GM12873 (cell line): ENCODE data around the gene KHDC1L.

Experiments used
- CTCF ChIP-seq: IDR thresholded peaks from 2 replicates; pipeline ENCODE4 v1.5.1; 2012; ENCODE audit warnings: low read depth, mild to moderate bottlenecking, moderate library complexity, low read length, control low read depth; ENCODE audit not compliant: insufficient read depth; ENCODE audit errors: missing control alignments

KHDC1L gene

GRCh38 chr6:73200247-73200646 is 25.0 kb downstream of the KHDC1L start:
- TF ChIP-seq CTCF: no peak

DNA sequence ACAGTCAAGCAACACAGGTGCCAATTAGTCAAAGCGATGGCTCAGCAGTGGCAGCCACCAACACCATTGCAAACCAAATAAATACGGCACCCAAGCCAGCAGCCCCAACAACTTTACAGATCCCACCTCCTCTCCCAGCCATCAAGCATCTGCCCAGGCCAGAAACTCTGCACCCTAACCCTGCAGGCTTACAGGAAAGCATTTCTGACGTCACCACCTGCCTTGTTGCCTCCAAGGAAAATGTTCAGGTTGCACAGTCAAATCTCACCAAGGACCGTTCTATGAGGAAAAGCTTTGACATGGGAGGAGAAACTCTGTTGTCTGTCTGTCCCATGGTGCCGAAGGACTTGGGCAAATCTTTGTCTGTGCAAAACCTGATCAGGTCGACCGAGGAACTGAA is 30.6 kb downstream of the KHDC1L start:
- TF ChIP-seq CTCF: no peak

GRCh38 chr6:73182021-73182607 is 43.2 kb downstream of the KHDC1L start:
- no peak for TF ChIP-seq CTCF

GRCh38 chr6:73180763-73181619 is 44.3 kb downstream of the KHDC1L start:
- TF ChIP-seq CTCF: peak; percentile 88

GRCh38 chr6:73180076-73180738 is 45.1 kb downstream of the KHDC1L start:
- no peak for TF ChIP-seq CTCF

DNA sequence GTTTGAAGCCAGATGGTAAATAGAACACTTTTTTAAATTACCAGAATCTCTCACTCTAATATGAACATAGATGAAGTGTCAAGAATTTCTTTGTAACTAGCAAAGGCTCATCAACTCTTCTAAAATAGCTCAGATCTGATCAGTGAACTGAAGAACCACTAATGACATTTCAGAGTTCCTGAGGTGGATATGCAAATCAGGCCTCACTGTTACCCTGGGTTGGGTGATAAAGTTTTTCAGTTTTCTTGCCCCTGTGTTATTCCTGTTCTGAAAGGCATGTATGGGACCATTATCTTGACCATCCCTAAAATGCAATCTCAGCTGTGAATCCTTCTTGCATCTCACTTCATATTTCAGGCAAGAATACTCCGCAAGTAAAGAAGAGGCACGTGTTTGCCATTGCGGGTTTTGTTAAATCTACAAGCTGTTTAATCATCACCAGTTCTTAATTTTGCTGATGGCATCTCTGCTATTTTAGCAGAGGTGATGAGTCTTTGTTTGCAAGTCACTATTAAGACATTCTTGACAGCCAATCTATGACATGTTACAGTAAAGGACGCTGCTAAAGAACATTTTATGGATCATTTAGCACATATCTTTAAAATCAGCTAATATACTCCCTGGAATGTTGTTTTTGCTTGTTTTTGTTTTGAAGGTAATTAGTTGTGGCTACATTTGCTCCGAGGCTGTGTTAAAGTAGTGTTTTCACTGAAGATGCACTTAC is 47.9 kb downstream of the KHDC1L start:
- no peak for TF ChIP-seq CTCF
